ENCODE measurements around the gene SERPINB2.

DNA sequence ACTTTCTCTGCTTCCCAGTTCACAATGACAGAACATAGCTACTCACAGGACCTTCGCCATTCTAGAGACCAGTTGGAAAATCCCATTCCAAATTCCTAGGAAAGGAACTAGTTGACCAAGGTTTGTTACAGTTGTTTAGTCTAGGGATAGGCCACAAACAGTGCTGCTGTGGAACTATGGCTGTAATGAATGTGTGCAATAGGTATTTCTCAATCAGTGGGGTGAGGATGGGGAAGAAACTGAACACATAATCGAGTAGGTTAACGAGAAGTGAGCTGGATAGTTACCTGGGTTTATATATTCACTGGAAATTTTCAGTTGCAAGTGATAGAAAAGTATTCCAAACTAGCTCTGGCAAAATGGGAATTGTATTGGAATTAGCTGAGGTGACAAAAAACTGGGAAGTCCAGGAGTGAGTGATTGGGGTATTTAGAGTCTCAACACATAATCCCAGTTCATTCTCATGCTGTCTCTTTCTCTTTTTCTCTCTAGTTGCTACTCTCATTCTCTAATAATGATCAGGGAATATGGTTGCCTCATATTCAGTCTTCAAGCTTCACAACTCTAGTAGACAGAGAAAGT is 43.4 kb downstream of the SERPINB2 start:
- no peak for TF ChIP-seq ZFX (IDR thresholded peaks at IDR 0.05; ENCODE audit: borderline replicate concordance)
- TF ChIP-seq, protein P1, sequence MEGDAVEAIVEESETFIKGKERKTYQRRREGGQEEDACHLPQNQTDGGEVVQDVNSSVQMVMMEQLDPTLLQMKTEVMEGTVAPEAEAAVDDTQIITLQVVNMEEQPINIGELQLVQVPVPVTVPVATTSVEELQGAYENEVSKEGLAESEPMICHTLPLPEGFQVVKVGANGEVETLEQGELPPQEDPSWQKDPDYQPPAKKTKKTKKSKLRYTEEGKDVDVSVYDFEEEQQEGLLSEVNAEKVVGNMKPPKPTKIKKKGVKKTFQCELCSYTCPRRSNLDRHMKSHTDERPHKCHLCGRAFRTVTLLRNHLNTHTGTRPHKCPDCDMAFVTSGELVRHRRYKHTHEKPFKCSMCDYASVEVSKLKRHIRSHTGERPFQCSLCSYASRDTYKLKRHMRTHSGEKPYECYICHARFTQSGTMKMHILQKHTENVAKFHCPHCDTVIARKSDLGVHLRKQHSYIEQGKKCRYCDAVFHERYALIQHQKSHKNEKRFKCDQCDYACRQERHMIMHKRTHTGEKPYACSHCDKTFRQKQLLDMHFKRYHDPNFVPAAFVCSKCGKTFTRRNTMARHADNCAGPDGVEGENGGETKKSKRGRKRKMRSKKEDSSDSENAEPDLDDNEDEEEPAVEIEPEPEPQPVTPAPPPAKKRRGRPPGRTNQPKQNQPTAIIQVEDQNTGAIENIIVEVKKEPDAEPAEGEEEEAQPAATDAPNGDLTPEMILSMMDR (IDR thresholded peaks at IDR 0.05) = no peak

Measured in 22Rv1 (cell line).